ENCODE results near the gene EHMT1. TPM values are rescaled to one million over a fixed set of nuclear protein-coding genes. Genes with fewer than 3 reads are reported as not detected.

Gene EHMT1
- total RNA-seq, 1 donor from 2014 or later = 64.5 TPM

DNA sequence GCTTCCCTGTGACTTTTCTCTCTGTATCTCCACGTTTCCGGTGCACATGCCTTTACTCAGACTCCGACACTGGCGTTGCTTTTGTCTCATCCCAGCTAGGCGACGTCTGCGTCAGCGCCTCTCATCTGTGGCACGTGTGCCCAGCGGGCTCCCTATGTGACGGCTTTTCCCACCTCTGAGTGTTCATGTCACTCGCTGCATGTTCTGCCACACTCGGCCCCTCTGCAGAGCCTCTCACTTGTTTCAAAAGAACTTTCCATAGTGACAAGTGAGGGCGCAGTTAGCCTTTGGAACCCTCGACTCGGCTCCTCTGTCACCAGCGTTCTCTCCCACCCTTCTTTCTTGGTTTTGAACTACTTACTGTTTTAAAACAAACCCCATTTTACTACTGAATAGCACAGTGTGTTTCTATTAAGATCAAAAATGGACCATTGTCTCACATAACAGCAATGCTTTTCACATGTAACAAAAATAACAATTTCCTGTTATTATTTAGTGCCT is 145.4 kb downstream of the EHMT1 start:
- Histone ChIP-seq H3K9me3 (ENCODE audit: insufficient read depth, low read depth, low read length) (no peaks in the 10 kb centered on the region), H3K9ac (ENCODE audit: low read length) (no peak overlapping the region), H3K27ac (ENCODE audit: low read depth, low read length) (no peak overlapping the region), H2AFZ (ENCODE audit: low read depth, low read length) (no peak overlapping the region), H3K27me3 (ENCODE audit: insufficient read depth, low read length) (no peaks in the 10 kb centered on the region), H3K4me2 (ENCODE audit: low read length) (no peak overlapping the region), H3K79me2 (ENCODE audit: insufficient read depth, low read length) (peaks cover 11% of the 10 kb centered on the region), H3K4me3 (ENCODE audit: insufficient read depth, low read depth, low read length) (no peak overlapping the region), H3K4me1 (ENCODE audit: insufficient read depth, low read length) (no peaks in the 10 kb centered on the region), H4K20me1 (ENCODE audit: insufficient read depth, low read length) (peaks cover 3% of the 10 kb centered on the region), H3K36me3 (ENCODE audit: insufficient read depth, low read length) (peaks cover 20% of the 10 kb centered on the region)
- Mint-ChIP-seq H3K36me3 (ENCODE audit: low read depth, unreplicated experiment) (peaks cover 34% of the 10 kb centered on the region), H3K27ac (ENCODE audit: unreplicated experiment) (no peak overlapping the region), H3K4me3 (ENCODE audit: unreplicated experiment) (no peak overlapping the region), H3K4me1 (ENCODE audit: low read depth, unreplicated experiment) (peaks cover 16% of the 10 kb centered on the region), H3K27me3 (ENCODE audit: low read depth, unreplicated experiment) (no peaks in the 10 kb centered on the region), H3K9me3 (ENCODE audit: unreplicated experiment) (no peaks in the 10 kb centered on the region)
- TF ChIP-seq EZH2 (IDR thresholded peaks at IDR 0.05; ENCODE audit: insufficient read depth, low read length) (no peak), CTCF (IDR thresholded peaks at IDR 0.05; ENCODE audit: insufficient read depth, low read depth, low read length) (no peak)
- FAIRE-seq (no peak), DNase-seq (ENCODE audit: low read depth) (no peak)

DNA sequence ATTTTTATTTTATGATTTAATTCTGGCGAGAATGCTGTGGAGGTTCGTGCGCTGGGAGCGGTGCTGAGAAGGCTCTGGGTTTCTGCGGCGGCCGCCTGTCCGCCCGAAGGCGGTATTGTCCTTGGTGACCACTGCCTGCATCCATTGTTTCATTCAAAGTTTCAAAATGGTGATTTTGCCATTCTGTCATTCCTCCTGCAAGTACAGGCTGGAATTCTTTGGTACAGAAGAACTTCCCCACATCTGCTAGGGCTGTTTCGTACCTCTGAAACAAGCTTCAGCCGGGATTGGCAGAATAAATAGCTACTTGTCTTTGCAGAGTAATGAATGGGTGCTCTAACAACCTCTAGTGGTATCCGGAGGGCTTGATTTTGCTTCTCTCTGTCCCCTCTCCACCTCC is 146.2 kb downstream of the EHMT1 start:
- Histone ChIP-seq H4K20me1 (ENCODE audit: insufficient read depth, low read length) (peaks cover 3% of the 10 kb centered on the region), H3K9ac (ENCODE audit: low read length) (no peak overlapping the region), H2AFZ (ENCODE audit: low read depth, low read length) (no peak overlapping the region), H3K9me3 (ENCODE audit: insufficient read depth, low read depth, low read length) (no peaks in the 10 kb centered on the region), H3K79me2 (ENCODE audit: insufficient read depth, low read length) (peaks cover 7% of the 10 kb centered on the region), H3K4me3 (ENCODE audit: insufficient read depth, low read depth, low read length) (no peak overlapping the region), H3K27me3 (ENCODE audit: insufficient read depth, low read length) (no peaks in the 10 kb centered on the region), H3K27ac (ENCODE audit: low read depth, low read length) (no peak overlapping the region), H3K36me3 (ENCODE audit: insufficient read depth, low read length) (peaks cover 19% of the 10 kb centered on the region), H3K4me1 (ENCODE audit: insufficient read depth, low read length) (no peaks in the 10 kb centered on the region), H3K4me2 (ENCODE audit: low read length) (no peak overlapping the region)
- H3K4me3 Mint-ChIP-seq (ENCODE audit: unreplicated experiment) = no peak overlapping the region
- no peak for FAIRE-seq
- H3K27me3 Mint-ChIP-seq (ENCODE audit: low read depth, unreplicated experiment) = no peaks in the 10 kb centered on the region
- no peak for TF ChIP-seq CTCF (IDR thresholded peaks at IDR 0.05; ENCODE audit: insufficient read depth, low read depth, low read length)
- no peak for TF ChIP-seq EZH2 (IDR thresholded peaks at IDR 0.05; ENCODE audit: insufficient read depth, low read length)
- peaks cover 31% of the 10 kb centered on the region for H3K36me3 Mint-ChIP-seq (ENCODE audit: low read depth, unreplicated experiment)
- H3K27ac Mint-ChIP-seq (ENCODE audit: unreplicated experiment) = no peak overlapping the region
- no peak for DNase-seq (ENCODE audit: low read depth)
- H3K4me1 Mint-ChIP-seq (ENCODE audit: low read depth, unreplicated experiment) = peaks cover 13% of the 10 kb centered on the region
- no peaks in the 10 kb centered on the region for H3K9me3 Mint-ChIP-seq (ENCODE audit: unreplicated experiment)

- peaks cover 7% of the 10 kb centered on the region for H3K4me1 Mint-ChIP-seq (ENCODE audit: low read depth, unreplicated experiment)
- H3K4me1 ChIP-seq (ENCODE audit: insufficient read depth, low read length) = no peaks in the 10 kb centered on the region
- peaks cover 5% of the 10 kb centered on the region for H3K9me3 Mint-ChIP-seq (ENCODE audit: unreplicated experiment)
- H3K9ac ChIP-seq (ENCODE audit: low read length) = no peak overlapping the region
- no peaks in the 10 kb centered on the region for H3K27me3 Mint-ChIP-seq (ENCODE audit: low read depth, unreplicated experiment)
- no peak overlapping the region for H3K4me3 ChIP-seq (ENCODE audit: insufficient read depth, low read depth, low read length)
- no peak overlapping the region for H3K4me3 Mint-ChIP-seq (ENCODE audit: unreplicated experiment)
- H3K4me2 ChIP-seq (ENCODE audit: low read length) = no peak overlapping the region
- no peaks in the 10 kb centered on the region for H3K27me3 ChIP-seq (ENCODE audit: insufficient read depth, low read length)
- H2AFZ ChIP-seq (ENCODE audit: low read depth, low read length) = no peak overlapping the region
- FAIRE-seq (no peak), DNase-seq (ENCODE audit: low read depth) (no peak)
- H4K20me1 ChIP-seq (ENCODE audit: insufficient read depth, low read length) = peaks cover 3% of the 10 kb centered on the region
- H3K36me3 Mint-ChIP-seq (ENCODE audit: low read depth, unreplicated experiment) = peaks cover 32% of the 10 kb centered on the region
- TF ChIP-seq CTCF (IDR thresholded peaks at IDR 0.05; ENCODE audit: insufficient read depth, low read depth, low read length) = no peak
- TF ChIP-seq EZH2 (IDR thresholded peaks at IDR 0.05; ENCODE audit: insufficient read depth, low read length) = no peak
- no peak overlapping the region for H3K27ac Mint-ChIP-seq (ENCODE audit: unreplicated experiment)
- peaks cover 21% of the 10 kb centered on the region for H3K36me3 ChIP-seq (ENCODE audit: insufficient read depth, low read length)
- H3K27ac ChIP-seq (ENCODE audit: low read depth, low read length) = no peak overlapping the region
- H3K9me3 ChIP-seq (ENCODE audit: insufficient read depth, low read depth, low read length) = no peaks in the 10 kb centered on the region
- peaks cover 7% of the 10 kb centered on the region for H3K79me2 ChIP-seq (ENCODE audit: insufficient read depth, low read length)
These were observed 146.7 kb downstream of the EHMT1 start for GRCh38 chr9:137765536-137765935.

All from astrocyte (in vitro differentiated cells and primary cell).